Measurements from ENCODE around the gene TADA2B.

GRCh38 chr4:7103607-7104365 is 60.6 kb downstream of the TADA2B start:
- TF ChIP-seq CTCF (IDR thresholded peaks at IDR 0.05; ENCODE audit: low read depth, low read length) = no peak
- no peak for TF ChIP-seq EZH2phosphoT487 (IDR thresholded peaks at IDR 0.05; ENCODE audit: low read depth)
